Loucy (cell line): ENCODE results near the gene PRRX2.

Source experiments
- CTCF ChIP-seq: fragments of 200-600 bp; sonication (generic); conservative IDR thresholded peaks from 2 replicates; pipeline ENCODE4 v1.5.1; 2014; ENCODE audit warnings: mild to moderate bottlenecking, antibody characterized with exemption, low read length
- EZH2phosphoT487 ChIP-seq: fragments of 200-600 bp; IDR thresholded peaks from 2 replicates; pipeline ENCODE4 v1.6.1; 2018; ENCODE audit warnings: antibody characterized with exemption, mild to moderate bottlenecking, moderate library complexity, borderline replicate concordance

DNA sequence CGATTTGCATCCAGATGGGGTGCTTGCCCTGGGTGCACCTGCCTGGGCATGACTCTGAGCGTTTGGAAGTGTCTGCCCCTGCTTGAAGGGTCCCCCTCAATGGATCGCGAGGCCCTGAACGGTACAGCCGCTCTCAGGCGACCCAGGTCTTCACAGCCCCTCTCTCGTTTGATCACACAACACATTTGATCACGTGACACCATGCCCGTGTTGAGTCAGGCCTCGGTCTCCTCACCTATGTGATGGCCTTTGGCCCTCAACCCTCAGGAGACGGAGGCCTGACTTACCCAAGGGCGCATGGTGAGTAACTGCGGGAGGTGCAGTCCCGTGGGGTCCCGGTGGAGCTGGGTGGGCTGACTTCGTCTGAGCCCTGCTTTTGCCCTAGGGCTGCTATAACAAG is 20.5 kb upstream of the PRRX2 start:
- TF ChIP-seq CTCF (no peak), EZH2phosphoT487 (no peak)
